GM21423 (cell line): ENCODE measurements around the gene CAMK1G.

Experiments
- ATAC-seq: cut with Tn5 transposase; IDR thresholded peaks from one replicate; pipeline ENCODE4 v1.9.1; 2021; ENCODE audit warnings: mild to moderate bottlenecking, moderate library complexity; ENCODE audit not compliant: unreplicated experiment

The CAMK1G gene

GRCh38 chr1:209583408-209583807 lies at the start of gene CAMK1G:
Gene CAMK1G, plus strand, starts transcription at chr1:209583714. Its CDS starts 11,270 bp downstream, at chr1:209594984.
- ATAC-seq: no peak

DNA sequence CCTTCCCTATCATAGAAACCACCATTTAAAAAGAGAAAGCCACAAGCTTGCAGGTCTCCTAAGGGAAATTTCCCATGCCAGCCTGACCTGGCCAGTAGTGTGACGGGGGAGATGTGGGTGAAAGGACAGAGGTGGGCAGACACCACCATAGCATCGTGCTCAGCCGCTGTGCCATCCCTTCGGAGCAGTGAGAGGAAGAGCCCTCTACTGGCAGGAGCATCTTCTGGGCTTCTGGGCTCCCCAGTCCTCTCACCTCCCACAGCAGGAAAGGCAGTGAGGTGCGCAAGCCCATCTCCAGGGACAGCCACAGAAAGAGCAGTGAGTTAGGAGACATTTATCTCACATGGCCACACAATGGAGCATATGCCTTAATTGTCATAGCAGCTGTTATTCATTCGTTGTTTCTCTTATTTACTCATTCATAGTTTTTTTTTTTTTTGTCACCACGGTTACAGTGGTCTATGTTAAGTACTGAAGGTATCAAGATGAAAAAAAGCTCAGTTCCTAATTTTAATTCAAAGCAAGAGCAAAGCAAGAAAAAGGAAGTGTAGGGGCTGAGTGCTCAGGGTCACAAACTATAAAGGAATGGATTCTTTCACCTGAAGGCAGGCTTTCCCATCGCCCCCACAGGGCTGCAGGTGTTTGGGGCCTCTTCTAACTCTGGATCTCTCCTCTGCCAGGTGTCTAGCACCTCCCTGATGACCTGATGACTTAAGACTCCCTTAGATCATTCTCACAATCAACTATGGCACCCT lies 48.8 kb upstream of the CAMK1G start:
- ATAC-seq: no peak

GRCh38 chr1:209536843-209537242 lies 46.7 kb upstream of the CAMK1G start:
- no peak for ATAC-seq

- no peak for ATAC-seq
Observed at GRCh38 chr1:209537336-209538114, 46.0 kb upstream of the CAMK1G start.

GRCh38 chr1:209539576-209539975 lies 43.9 kb upstream of the CAMK1G start:
- ATAC-seq: no peak

- ATAC-seq: no peak
Observed at GRCh38 chr1:209542585-209542984, 40.9 kb upstream of the CAMK1G start.

GRCh38 chr1:209544098-209544497 lies 39.4 kb upstream of the CAMK1G start:
- no peak for ATAC-seq

GRCh38 chr1:209545423-209545822 lies 38.1 kb upstream of the CAMK1G start:
- no peak for ATAC-seq

DNA sequence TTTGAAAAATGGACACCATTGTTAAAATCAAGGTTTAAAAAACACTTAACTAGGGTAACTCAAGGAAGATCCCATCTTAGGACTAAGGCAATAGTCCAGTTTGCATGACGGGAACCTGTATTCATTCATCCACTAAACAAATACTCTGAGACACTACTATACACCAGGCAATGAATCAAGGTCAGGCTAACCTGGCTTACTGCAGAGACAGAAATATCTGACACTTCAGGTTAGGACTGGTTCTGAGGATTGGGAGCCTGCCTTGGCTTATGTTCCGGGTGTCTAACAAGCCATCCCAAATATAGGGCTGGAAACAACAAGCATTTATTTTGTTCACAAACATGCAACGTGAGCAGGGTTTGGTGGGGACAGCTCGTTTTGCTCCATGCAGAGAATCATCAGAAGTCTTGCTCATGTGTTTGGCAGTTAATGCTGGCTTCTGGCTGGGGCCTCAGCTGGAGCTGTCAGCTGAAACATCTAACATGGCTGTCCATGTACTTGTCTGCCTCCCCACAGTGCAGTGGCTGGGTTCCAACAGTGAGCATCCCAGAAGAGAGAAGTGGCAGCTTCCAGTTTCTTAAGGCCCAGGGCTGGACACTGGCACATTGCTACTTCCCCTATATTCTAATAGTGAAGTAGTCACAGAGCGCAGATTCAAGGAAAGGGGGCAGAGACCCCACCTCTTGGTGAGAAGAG lies 37.0 kb upstream of the CAMK1G start:
- ATAC-seq: no peak

DNA sequence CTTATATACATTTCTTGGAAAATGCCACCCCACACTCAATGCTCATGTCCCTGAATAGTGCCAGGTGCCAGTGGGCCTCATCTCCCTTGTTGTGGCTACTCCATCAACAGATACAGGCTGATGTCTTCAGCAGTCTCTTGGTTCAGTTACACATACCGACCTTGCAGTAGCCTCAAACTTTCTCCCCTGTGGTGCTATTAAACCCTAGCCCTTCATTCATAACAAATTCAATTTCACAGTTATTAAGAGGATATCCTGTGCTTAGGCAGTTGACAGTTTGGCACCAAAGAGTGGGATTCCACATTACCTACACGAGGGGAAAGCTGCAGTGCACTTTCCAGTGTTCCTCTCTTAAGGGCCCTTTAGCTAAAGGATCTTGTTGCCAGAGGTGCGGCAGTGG lies 35.9 kb upstream of the CAMK1G start:
- no peak for ATAC-seq

GRCh38 chr1:209549443-209550205 lies 33.9 kb upstream of the CAMK1G start:
- ATAC-seq: no peak

GRCh38 chr1:209550519-209550918 lies 33.0 kb upstream of the CAMK1G start:
- ATAC-seq: no peak

GRCh38 chr1:209552406-209553264 lies 30.9 kb upstream of the CAMK1G start:
- ATAC-seq: no peak

DNA sequence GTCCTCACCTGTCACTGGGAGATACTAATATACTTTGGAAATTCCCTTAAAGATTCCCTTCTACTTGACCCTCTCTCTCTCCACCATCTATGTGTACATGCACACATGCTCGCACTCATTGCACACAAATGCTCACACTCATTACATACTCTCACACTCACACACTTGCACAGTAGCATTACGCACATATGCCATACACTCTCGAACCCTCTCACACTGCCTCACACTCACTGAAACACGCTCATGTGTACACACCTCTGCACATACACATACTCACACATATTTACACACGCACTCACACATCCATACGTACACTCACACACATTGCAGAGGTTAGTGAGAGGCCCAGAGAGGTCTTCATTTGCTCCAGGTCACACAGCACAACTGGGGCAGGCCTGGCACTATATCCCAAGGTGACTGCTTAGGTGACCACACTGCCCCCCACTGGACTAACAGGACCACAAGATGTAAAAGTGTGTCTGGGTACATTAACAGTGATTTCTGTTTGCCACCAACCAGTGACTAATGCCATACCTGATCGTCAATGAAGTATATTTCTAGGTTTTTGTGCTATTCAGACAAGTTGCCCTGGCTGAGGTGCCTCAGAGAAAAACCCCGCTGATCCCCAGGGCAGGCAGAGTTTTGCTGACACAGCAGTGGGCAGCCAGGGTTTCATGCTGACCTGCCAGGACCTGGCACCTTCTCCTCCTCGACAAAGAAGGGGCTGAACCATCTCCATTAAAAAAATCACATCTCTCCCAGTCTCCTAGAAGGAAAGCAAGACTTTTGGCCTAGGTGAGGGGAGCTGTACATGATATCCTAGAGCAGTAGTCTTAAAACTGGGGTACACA lies 28.5 kb upstream of the CAMK1G start:
- no peak for ATAC-seq

- ATAC-seq: no peak
Observed at GRCh38 chr1:209556162-209556690, 27.3 kb upstream of the CAMK1G start.

DNA sequence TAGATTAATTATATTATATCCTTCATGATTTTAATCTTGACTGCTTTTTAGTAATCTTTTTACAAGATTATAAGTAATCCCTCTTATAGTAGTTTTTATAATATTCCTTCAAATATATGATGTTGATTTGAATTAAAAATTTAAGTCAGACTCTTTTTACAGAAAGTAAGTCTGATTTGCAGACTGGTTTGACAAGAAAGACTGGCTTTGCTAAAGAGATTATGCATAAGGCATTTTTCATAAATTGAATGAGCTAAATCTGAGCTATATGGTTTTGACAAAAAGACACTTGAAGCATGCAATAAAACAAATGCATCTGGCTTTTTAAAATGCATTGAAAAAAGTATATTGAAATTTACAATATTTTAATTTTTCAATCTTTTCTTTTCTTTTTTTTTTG lies 26.3 kb upstream of the CAMK1G start:
- no peak for ATAC-seq

GRCh38 chr1:209560529-209560928 lies 23.0 kb upstream of the CAMK1G start:
- ATAC-seq: no peak

GRCh38 chr1:209560952-209561351 lies 22.6 kb upstream of the CAMK1G start:
- ATAC-seq: no peak

DNA sequence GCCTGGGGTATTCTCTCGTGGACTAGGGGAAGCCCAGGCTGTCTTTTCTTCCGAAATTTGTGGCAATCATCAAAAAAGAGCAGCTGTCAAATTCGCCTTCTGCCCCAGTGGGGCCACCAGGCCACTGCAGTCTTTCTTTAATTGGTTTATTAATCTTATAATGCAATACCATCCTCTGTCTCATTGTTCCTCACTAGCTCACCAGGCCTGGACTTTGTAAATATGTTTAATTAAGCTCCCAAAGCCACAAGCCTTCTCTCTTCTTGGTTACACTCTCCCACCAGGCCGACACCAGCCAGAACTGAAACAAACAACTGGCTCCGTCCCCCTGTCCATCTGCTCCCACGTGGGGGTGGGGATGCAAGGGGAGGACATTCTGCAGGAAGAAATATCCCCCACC lies 22.0 kb upstream of the CAMK1G start:
- ATAC-seq: no peak
